Ammon's horn (tissue), 1 donor: ENCODE data around the gene KMT5C.
A peak's percentile ranks its signal among the peaks of the same experiment; 100 is the strongest.

Experiments
- DNase-seq: peaks from one replicate; pipeline ENCODE4 v3.0.0-alpha.2; 2016; ENCODE audit warnings: low spot score

Gene KMT5C

GRCh38 chr19:55339105-55339888 lies at the start of gene KMT5C:
Gene KMT5C (plus strand): TSS chr19:55339876. CDS start chr19:55341937, 2,061 bp downstream.
- DNase-seq = peak; percentile 100

- DNase-seq = no peak
These were observed 42.4 kb upstream of the KMT5C start for GRCh38 chr19:55297267-55297666.

- DNase-seq = no peak
These were observed 39.7 kb upstream of the KMT5C start for GRCh38 chr19:55299991-55300390.

- DNase-seq = peak; percentile 75
These were observed 38.7 kb upstream of the KMT5C start for GRCh38 chr19:55300886-55301458.

- peak; percentile 88 for DNase-seq
These were observed 38.0 kb upstream of the KMT5C start for GRCh38 chr19:55301459-55302317.

GRCh38 chr19:55302318-55302703 lies 37.4 kb upstream of the KMT5C start:
- no peak for DNase-seq

GRCh38 chr19:55303477-55303876 lies 36.2 kb upstream of the KMT5C start:
- no peak for DNase-seq

GRCh38 chr19:55304279-55304978 lies 35.2 kb upstream of the KMT5C start:
- DNase-seq = no peak

- DNase-seq = no peak
These were observed 34.7 kb upstream of the KMT5C start for GRCh38 chr19:55304980-55305379.

- DNase-seq = peak; percentile 33
These were observed 34.2 kb upstream of the KMT5C start for GRCh38 chr19:55305491-55305890.

- DNase-seq = no peak
These were observed 33.6 kb upstream of the KMT5C start for GRCh38 chr19:55305983-55306562.

- DNase-seq = no peak
These were observed 33.0 kb upstream of the KMT5C start for GRCh38 chr19:55306712-55307111.

GRCh38 chr19:55308281-55308680 lies 31.4 kb upstream of the KMT5C start:
- no peak for DNase-seq

- DNase-seq = no peak
These were observed 30.2 kb upstream of the KMT5C start for GRCh38 chr19:55309448-55309847.

GRCh38 chr19:55310498-55310897 lies 29.2 kb upstream of the KMT5C start:
- no peak for DNase-seq

GRCh38 chr19:55311397-55311796 lies 28.3 kb upstream of the KMT5C start:
- DNase-seq = no peak

- DNase-seq = no peak
These were observed 27.9 kb upstream of the KMT5C start for GRCh38 chr19:55311797-55312196.

- DNase-seq = no peak
These were observed 26.8 kb upstream of the KMT5C start for GRCh38 chr19:55312621-55313512.

- no peak for DNase-seq
These were observed 25.3 kb upstream of the KMT5C start for GRCh38 chr19:55314396-55314795.

GRCh38 chr19:55315956-55316525 lies 23.6 kb upstream of the KMT5C start:
- DNase-seq = no peak
